Measurements from ENCODE around the gene IGSF9.
A peak's percentile ranks its signal among the peaks of the same experiment; 100 is the strongest.

IGSF9 gene

DNA sequence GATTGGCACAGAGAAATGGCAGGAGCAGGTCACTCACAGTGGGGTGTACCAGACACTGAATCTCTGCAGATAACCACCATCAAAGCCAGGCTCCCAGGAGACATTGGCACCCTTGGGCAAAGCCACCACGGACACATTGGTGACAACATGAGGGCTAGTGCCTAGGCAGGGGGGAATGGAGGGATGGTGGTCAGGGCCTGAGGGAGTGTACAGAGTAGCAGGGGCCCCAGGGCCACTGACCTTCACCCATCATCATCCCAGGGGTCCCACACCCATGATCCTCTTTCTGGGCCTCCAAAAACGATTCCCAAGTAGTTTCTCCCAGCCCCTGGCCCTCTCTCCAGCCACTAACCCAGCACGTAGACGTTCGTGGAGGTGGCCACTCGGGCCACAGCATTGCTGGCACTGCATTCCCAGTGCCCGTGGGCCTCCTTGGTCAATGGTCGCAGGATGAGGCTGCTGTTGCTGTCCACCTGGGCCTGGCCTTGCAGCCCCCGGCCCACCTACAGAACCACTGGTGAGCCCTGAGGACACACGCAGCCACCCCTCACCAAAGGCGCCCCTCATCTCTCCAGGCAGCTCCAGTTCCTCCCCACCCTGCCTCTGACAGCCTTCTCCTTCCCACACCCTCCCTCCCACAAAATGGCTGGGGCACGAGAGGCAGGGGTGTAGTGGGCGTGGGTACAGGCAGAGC lies 14.2 kb downstream of the IGSF9 start:
- no peak for DNase-seq

DNA sequence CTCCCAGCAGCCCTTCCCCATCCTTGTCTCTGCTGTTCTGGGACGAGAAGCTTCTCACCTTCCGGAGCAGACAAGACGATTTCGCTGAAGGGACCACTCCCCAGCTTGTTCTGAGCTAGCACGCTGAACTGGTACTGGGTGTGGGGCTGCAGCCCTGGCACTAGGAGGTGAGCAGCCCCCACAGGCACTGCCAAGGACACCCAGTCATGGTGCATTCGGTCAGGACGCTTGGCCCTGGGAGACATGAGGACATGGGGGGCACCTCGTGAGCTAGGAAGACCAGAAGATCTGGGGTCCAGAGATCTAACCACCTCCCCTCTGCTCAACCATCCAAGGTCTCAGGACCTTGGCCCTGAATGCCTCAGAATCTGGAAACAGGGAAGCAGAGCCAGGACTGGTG lies 14.8 kb downstream of the IGSF9 start:
- DNase-seq: no peak

DNA sequence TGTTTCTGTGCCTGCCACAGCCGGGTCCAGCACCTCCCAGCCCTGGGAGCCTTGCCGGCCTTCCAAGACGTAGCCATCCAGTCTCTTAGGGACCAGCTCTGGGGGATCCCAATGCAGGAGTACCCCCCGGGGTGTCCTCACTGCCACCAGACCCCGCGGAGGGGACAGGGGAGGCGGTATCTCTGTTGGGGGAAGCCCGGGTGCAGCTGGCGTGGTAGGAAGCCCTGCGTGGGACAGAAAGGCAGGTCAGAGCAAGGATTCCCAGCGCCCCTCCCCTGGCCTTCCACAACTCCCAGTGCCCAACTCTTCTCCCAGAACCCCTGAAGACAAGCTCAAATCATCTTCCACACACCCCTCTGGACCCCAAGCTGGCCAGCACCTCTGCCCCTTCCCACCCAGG lies 15.2 kb downstream of the IGSF9 start:
- DNase-seq: no peak

DNA sequence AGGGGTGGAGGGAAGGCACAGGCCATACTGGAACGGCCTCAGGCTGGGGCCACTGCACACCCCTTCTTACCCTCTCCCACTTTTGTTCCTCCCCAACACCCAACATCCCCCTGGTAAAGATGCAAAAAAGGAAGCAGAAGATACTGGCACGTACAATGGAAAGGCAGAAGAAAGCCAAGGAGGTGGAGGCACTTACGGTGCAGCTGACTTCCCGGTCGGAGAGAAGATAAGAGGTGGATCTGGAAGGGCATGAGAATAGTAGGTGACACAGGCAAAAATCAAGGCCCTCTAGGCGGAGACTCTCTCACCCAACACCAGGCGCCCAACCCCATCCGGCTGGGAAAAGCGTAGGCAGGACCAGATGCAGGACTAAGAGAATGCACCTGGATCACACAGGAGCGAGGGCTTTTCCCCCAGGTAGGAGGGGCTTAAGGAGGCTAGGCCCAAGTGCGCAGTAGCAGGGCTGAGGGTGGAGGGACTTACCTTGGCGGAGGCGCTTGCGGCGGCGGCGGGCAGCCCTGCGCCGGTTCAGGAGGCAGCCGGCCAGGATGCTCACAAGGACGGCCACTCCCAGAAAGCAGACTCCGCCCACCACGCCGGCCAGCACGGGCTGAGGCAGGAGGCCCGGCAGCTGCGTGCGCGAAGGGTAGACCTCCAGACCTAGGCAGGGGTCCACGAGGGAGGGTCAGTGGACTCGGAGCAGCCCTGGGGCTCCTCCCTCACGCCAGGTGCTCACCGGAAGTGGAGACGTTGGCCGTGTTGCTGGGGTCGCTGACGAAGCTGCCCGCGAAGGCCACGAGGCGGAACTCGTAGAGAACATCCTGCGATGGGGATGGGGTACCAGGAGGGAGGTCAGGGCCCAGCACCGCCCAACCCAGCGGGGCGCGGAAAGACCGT lies 16.0 kb downstream of the IGSF9 start:
- DNase-seq: no peak

DNA sequence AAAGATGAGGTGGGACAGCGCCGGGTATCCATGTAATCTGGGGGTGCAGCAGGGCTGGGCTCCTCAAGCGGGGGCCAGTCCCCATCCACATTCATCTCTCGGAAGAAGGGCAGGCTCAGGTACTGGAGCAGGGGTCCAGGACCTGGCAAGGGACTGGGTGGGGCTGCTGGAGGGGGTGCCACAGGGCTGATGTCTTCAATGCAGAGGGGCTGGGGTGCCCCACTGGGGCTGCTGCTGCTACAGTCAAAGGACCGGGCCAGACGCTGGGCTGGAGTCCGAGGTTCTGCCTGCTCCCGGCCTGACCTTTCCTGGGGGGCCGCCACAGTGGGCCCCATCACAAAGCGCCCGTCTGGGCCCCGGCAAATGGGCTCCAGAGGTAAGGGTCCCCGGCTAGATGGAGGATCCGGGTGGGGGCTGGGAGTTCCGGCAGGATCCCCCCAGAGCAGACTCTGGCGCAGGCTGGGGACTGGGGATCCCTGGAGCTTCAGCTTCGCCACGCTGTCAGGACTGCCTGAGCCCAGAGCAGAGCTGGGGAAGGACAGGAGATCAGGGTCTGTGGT lies 16.8 kb downstream of the IGSF9 start:
- DNase-seq: no peak

DNA sequence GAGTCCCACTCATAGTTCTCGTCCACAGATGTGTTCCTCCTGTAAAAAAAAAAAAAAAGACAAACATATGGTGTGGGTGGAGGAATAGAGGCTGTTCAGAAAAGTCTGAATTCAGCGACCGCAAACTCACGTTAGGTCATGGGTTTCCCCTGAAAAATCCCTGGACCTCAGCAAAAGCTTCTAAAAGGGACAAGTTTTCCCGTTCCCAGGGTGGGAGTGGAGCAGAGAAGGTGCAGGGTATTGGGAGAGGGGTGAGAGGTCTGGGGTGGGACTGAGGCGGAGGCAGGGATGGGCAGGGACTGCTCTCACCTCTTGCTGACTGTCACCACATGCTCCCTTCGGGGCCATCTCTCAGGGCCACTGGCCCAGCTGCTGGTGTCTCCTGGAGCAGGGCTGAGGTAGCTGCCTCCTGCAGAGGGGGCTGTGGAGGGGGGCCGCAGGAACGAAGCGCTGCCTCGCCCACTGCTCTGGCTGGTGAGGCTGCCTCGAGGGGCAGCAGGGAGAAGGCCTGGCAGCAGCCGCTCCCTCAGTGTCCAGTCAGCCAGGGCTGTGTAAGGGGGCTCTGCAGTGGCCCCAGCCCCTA lies 17.5 kb downstream of the IGSF9 start:
- DNase-seq: no peak

DNA sequence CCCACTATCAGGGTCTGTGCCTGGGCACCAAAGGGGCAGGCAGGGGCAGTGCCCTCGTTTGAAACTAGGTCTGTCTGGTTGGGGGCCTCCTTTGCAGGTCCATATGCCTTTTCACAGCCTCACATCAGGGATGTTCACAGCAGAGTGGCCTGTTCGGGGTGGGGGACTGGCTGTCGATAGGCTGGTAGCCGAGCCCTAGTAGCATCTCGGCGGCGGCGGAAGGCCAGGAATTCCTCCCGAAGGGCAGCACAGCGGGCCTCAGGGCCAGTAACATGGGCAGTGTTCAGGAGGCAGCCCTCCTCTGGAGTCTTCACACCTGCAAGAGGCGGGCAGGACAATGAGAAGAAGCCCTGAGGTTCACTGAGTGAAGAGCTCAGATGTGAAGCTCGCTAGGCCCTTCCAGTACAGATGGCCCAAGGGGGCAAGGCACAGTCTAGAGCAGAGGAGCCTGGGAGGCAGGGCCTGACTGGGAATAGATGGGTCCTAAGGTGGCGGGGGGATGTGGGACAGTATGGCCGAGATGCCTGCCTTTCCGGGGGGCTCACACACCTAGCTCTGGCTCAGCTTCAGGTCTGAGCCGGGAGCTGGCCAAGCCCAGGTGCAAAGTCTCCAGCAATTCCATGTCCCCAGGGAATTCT lies 18.1 kb downstream of the IGSF9 start:
- DNase-seq: no peak

DNA sequence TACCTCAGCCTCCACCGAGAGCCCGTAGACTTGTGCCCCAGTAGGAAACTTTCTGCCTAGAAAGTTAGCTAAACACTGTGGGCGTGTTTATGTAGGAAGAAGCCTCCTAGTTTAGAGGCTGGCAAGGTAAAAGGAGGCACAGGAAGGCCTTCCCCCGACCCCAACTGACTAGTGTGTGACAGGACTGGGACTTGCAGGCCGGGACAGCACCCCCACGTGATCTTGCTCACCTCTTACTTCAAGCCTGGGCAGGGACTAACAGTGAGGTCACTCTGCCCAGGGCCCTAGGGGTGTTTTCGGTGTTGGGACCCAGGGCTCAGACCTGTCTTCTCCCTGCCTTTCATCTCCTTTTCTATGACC lies 19.7 kb downstream of the IGSF9 start:
- DNase-seq: no peak

DNA sequence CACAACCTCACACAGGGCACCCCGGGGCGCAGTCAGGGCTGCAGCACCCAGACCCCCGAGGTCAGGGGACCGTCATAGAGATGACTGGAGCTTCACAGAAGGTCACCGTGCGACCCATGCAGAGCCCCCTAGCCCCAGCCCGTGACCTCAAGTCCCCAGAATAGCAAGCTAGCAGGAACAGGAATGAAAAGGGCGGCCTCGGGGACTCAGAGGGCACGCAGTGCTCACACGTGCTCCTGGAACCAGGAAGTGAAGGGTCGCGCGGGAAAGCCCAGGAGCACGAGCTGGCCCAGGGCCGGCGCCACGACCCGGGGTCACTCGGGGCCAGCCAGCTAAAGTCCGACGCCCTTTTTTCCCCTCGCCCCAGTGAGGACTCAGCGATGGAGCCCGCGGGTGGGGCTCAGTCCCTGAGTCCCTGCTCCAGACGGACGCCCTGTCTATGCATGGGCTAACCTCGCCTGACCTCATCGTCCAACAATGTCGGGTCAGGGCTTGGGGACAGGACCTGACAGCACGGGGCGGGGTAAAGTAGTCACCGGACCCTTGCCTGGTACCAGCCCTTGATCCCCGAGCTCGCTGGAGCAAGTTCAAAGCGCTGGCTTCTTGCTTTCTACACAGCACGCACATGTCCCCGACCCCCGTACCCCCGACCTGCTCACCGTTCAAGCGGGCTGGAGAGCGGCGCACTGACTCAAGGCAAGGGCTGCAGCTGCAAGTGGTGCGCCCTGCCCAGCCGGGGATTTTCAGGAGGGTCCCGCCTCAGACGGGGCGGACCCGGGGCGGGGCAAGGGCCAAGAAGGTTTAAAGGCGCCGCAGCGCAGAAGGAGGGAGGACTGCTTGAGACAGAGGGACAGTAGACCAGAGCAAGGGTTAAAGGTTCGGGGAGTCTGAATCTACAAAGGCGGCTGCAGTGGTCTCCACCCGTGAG lies 20.4 kb downstream of the IGSF9 start, which contains the start of gene TAGLN2:
Gene TAGLN2 (minus strand): TSS at position 717 of the 928 bp plus-strand sequence. CDS start 4,998 bp downstream, outside the sequence.
- peak; percentile 98 for DNase-seq

DNA sequence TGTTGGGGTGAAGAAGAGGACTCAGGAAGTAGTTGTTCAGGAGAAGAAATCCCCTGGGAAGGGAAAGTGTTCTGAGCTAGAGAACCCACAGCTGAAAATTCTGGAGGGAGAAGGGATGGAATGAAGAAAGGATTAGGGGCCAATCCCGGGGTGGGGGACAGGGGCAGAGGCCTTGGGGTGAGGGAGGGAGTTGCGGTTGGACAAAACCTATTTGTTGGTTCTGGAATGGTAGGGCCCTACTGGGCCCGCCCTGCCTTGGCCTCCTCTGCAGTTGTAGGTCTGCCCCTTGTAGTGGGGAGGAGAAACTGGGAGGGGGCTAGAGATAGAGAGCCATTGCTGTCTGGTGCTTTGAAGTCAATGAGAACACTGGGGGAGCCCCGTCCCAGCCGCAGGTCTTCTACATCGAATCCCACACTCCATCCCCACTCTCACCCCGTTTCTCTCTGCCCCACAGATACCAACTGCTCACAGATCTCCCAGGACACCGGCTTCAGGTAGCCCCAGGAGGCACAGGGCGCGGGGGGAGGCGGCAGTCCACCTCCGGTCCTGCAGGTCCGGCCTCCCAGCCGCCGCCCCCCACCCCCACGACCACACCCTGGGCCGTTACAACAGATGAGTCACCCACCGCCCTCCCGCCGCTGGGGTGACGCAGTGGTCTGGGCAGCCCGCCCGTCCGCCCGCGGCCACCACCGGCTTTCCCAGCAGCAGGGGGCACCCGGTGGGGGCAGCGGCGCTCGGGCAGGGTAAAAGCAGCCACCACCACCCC lies 21.2 kb downstream of the IGSF9 start:
- peak; percentile 90 for DNase-seq

DNA sequence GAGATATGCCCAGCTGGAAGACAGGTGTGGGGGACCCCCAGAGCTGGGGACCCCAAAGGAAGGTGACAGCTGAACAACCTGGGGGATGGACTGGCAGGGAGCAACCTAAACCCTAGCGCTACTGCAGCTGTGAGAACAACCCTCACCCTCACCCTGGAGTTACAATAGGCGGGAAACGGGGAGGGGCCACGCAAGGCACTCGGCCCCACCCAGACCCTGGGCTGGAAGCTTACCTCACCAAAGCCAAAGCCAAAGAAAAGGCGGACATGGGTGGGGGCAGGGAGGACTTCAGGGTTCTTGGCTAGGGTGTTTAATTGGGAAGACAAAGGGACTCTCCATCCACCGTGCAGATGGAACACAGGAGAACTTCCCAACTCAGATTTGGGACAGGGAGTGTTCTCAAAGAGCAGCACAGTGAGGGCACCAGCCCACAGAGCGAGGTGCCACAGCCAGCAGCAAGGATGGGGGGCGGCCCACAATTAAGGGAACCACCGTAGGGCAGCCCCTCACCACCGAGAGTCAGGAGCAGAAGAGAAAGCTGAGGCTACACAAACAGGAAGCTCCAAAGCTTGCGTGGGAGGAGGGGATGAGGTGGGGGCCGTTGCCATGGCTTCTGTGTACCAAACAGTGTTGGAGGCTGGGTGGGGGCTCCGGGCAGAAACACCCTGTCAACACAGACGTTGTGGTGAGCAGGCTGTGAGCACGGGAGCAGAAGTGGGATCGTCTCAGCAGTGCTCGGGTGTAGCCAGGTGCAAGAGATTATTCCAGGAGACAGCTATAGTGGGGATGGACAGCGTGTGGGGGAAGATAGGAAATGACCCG lies 22.0 kb downstream of the IGSF9 start:
- peak; percentile 93 for DNase-seq

DNA sequence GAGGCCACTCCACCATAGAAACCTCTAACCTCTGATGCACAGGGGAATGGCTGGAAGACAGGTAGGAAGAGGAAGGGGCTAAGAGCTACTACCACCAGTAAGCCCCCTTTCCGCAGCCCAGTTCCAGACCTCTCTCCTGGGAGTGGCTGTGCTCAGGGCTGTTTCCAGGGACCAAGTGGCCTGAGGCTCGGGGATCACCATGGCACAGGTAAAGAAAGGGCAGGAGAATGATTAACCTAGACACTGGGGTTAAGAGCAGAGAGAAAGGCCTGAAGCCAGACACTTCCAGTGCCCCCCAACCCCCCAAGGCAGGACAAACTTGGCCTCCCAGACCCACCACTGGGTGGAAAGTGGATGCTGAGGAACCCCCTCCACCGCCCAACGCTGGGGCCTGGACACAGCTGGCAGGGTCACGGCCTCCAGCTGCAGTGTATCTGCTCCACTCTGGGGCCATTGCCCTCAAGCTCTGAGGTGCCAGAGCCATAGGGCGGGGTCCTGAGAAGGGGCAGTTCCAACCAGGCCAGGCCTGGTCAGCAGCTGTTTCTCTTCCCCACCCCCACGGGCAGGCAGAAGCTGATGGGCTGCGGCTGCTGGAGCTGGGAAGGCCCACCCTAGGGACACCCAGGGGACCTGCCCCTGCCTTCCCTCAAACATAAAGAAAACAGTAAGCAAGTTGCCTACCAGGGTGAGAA lies 22.8 kb downstream of the IGSF9 start:
- DNase-seq: peak; percentile 37

DNA sequence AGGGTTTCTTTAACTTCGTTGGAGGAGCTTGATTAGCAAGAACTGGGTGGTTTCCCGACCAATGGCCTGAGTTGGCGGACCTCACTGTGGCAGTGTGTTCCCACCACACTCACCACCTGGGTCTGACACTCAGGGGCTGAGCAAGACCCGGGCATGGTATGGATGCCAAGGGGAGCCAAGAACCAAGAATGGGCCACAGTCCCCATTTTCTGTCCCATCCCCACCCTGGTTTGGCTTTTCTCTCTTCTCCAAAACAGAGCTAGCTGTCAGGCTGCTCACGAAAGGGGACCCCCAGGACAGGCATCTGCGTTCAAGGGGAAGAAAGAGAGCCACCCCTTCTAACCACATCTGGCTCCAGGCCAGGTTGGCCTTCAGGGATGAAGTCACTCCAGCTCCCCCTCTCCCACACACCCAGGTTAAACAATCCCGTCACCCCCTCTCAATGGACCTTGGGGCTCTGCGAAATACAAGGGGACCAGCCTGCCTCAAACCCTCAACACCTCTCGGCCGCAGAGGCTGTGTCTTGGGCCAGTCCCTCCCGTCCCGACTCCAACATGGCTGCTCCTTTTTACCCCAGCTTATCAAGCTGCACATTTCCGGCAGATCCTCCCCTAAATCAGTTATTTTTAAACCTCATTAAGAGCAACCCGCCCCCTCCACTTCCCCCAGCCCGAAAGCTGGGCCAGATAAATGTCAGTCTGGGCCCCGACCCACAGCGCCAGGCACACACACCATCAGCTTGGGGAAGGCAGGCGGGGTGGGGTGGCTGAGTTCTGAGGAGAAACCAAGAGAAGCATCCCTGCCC lies 23.5 kb downstream of the IGSF9 start:
- DNase-seq: peak; percentile 96

DNA sequence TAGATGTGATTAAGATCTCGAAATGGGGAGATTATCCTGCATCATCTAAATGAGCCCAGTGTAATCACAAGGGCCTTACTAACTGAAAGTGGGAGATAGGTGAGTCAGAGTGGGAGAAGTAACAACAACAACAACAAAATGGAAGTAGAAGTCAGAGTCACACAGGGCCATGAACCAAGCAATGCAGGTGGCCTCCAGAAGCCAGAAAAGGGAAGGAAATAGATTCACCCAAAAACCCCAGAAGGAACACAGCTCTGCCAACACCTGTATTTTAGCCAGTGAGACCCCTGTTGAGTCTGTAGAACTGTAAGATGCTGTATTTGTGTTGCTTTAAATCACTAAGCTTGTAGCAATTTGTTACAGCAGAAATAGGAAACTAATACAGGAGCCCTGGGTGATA lies 24.2 kb downstream of the IGSF9 start:
- no peak for DNase-seq

DNA sequence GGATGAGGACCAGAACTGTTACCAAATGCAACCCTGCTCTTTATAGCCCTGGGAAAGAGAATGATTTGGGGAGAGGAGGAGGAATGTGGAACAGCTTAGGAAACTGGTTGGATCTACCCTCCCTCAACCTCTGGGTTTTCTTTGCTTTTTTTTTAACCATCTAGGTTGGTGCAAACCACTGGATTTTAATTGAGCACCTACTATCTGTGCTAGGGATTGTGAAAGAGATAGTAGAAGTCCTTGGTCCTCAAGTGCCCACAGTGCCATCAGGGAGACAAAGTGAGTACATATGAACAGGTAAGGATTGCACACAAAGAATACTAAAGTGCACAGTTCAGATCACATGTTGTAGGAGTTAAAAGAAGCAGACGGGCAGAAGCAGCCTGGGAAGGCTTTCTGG lies 24.8 kb downstream of the IGSF9 start:
- DNase-seq: no peak

DNA sequence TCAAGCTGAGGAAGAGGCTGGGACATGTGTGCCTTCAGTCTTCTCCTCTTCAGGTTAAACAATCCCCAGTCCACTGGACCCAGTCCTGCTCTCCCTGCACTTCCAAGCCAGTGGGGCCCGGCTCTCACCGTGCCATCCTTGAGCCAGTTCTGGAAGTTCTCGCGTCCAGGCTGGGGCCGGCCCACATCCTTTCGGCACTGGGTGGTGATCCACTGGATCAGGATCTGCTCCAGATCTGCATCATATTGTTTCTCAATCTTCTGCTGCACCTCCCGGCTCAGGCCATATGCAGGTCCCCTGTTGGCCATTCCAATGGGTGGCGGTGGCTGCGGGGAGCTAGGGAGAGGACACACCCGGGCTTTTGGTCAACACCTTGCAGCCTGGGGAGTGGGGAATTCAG lies 25.2 kb downstream of the IGSF9 start:
- no peak for DNase-seq

DNA sequence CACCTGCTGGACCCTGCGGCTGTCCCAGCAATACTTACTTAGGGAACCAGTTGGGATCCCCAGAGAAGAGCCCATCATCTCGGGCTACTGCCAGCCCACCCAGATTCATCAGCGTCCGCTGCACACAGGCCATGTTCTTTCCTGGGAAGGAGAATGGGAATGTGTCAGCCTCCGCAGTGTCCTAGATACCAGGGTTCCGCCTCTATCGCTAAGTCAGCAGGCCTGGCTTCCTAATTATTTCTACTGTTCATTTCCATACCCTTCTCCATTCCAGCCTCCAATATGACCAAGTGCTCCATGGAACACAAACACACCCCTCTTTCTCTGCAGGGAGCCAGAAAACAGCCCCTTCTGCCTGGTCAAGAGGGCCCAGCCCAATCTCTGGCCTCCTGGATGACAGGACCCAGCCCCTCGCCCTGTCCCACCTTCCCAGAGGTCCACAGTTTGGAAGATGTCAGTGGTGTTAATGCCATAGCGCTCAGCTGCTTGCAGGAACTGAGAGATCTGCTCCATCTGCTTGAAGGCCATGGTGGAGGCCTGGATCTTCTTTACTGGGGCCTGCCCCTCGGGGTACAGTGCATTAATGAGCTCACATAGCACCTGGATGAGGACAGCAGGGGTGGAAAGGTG lies 26.1 kb downstream of the IGSF9 start:
- DNase-seq: no peak
